Loucy (cell line): Measurements from ENCODE around the gene CCDC81.

Source experiments
- H2AFZ ChIP-seq: fragments of 200-600 bp; sonication (generic); 2 replicates; pipeline ENCODE4 v1.6.0; 2016; ENCODE audit warnings: antibody characterized with exemption, mild to moderate bottlenecking, low read length, moderate library complexity
- H3F3A ChIP-seq: fragments of 200-600 bp; 2 replicates; pipeline ENCODE4 v1.6.0; 2016; ENCODE audit warnings: antibody characterized with exemption, low read depth, mild to moderate bottlenecking
- H3K27me3 ChIP-seq: fragments of 200-600 bp; sonication (generic); 2 replicates; pipeline ENCODE4 v1.6.1; 2014; ENCODE audit warnings: low read length, mild to moderate bottlenecking; ENCODE audit not compliant: insufficient read depth, poor library complexity, severe bottlenecking
- H3K36me3 ChIP-seq: fragments of 200-600 bp; sonication (generic); 2 replicates; pipeline ENCODE4 v1.6.1; 2016; ENCODE audit warnings: low read length; ENCODE audit not compliant: insufficient read depth
- H3K4me1 ChIP-seq: fragments of 200-600 bp; sonication (generic); 2 replicates; pipeline ENCODE4 v1.5.1; 2014; ENCODE audit warnings: low read length, mild to moderate bottlenecking; ENCODE audit not compliant: insufficient read depth, poor library complexity, severe bottlenecking
- H3K4me2 ChIP-seq: fragments of 200-600 bp; sonication (generic); 2 replicates; pipeline ENCODE4 v1.6.0; 2014; ENCODE audit warnings: antibody characterized with exemption, low read length, low read depth, mild to moderate bottlenecking; ENCODE audit not compliant: poor library complexity, severe bottlenecking
- H3K4me3 ChIP-seq: fragments of 200-600 bp; sonication (generic); 2 replicates; pipeline ENCODE4 v1.5.1; 2014; ENCODE audit warnings: low read length, mild to moderate bottlenecking, mixed read lengths; ENCODE audit not compliant: poor library complexity, severe bottlenecking
- H3K79me2 ChIP-seq: fragments of 200-600 bp; sonication (generic); 2 replicates; pipeline ENCODE4 v1.6.1; 2014; ENCODE audit warnings: low read length; ENCODE audit not compliant: insufficient read depth
- H3K9ac ChIP-seq: fragments of 200-600 bp; sonication (generic); 2 replicates; pipeline ENCODE4 v1.6.0; 2014; ENCODE audit warnings: mild to moderate bottlenecking, low read depth, low read length, moderate library complexity; ENCODE audit not compliant: poor library complexity, severe bottlenecking
- H3K9me2 ChIP-seq: fragments of 200-600 bp; sonication (generic); replicated peaks from 2 replicates; pipeline ENCODE4 v1.6.1; 2016; ENCODE audit warnings: low read depth, low read length, mixed read lengths
- H3K9me3 ChIP-seq: fragments of 200-600 bp; sonication (generic); 2 replicates; pipeline ENCODE4 v1.6.1; 2014; ENCODE audit warnings: mild to moderate bottlenecking, antibody characterized with exemption, low read length, low read depth; ENCODE audit not compliant: insufficient read depth
- H4K20me1 ChIP-seq: fragments of 200-600 bp; sonication (generic); 2 replicates; pipeline ENCODE4 v1.6.0; 2014; ENCODE audit warnings: antibody characterized with exemption, low read length, mild to moderate bottlenecking; ENCODE audit not compliant: insufficient read depth, poor library complexity, severe bottlenecking
- CTCF ChIP-seq: fragments of 200-600 bp; sonication (generic); conservative IDR thresholded peaks from 2 replicates; pipeline ENCODE4 v1.5.1; 2014; ENCODE audit warnings: mild to moderate bottlenecking, antibody characterized with exemption, low read length
- EZH2phosphoT487 ChIP-seq: fragments of 200-600 bp; IDR thresholded peaks from 2 replicates; pipeline ENCODE4 v1.6.1; 2018; ENCODE audit warnings: antibody characterized with exemption, mild to moderate bottlenecking, moderate library complexity, borderline replicate concordance

The CCDC81 gene

GRCh38 chr11:86374586-86374985, at the start of gene CCDC81:
Gene CCDC81 (plus strand): TSS chr11:86374887. CDS start chr11:86375164, 277 bp downstream.
- TF ChIP-seq CTCF, result no peak
- no peak for TF ChIP-seq EZH2phosphoT487
- no peak within 1 kb of the TSS for H3K4me3 ChIP-seq

DNA sequence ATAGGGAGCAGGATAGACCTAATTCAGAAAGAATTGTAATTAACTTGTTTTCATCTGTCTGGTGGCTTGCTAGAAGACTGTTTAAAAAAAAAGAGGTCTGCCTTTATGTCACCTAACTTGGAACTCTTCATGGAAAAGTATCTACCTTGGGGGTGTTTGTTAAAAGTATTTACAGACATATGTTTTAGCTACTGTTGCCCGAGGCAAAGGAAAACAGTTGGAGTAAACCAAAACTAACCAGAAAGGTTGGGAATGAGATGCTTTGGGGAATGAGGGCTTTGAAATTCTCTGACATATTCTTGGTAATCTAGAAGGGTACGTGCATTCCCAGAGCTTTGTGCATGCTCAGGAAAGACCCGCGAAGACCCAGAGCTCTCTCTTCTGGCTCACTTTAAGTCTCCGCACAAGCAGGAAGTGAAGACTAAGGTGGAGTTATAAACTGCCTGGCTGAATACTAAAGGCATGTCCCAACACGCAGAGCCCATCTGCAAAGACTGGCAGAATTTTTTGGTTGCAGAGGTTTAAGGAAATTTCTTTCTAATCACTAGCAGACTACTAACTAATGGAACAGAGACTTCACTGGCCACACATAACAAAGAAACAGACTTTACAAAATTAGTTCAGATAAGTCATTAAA, 39.4 kb upstream of the CCDC81 start:
- Histone ChIP-seq H3K36me3 (peaks cover 28% of the 10 kb centered on the region; the same call in 1 of the 2 replicates), H3K4me2 (no peak overlapping the region), H3F3A (no peaks in the 10 kb centered on the region), H3K9me2 (no peaks in the 10 kb centered on the region), H3K4me1 (no peaks in the 10 kb centered on the region), H3K4me3 (no peak overlapping the region), H4K20me1 (no peaks in the 10 kb centered on the region), H3K27me3 (no peaks in the 10 kb centered on the region), H3K9ac (no peak overlapping the region), H3K9me3 (no peaks in the 10 kb centered on the region), H2AFZ (no peak overlapping the region), H3K79me2 (no peaks in the 10 kb centered on the region; the same call in 1 of the 2 replicates)
- TF ChIP-seq CTCF, result no peak
- no peak for TF ChIP-seq EZH2phosphoT487

More at GRCh38 chr11:86374586-86374985, at the start of gene CCDC81:
- Histone ChIP-seq H4K20me1 (no peaks in the 10 kb centered on the region), H3K4me1 (peaks cover 4% of the 10 kb centered on the region), H3K79me2 (no peaks in the 10 kb centered on the region), H2AFZ (no peak within 1 kb of the TSS), H3K9me3 (no peaks in the 10 kb centered on the region), H3K9me2 (no peaks in the 10 kb centered on the region), H3K9ac (no peak within 1 kb of the TSS), H3K27me3 (no peaks in the 10 kb centered on the region), H3K4me2 (no peak within 1 kb of the TSS), H3K36me3 (no peaks in the 10 kb centered on the region), H3F3A (no peaks in the 10 kb centered on the region)

- Histone ChIP-seq H3K9me2 (no peaks in the 10 kb centered on the region), H3K27me3 (no peaks in the 10 kb centered on the region), H3K9ac (no peak overlapping the region), H3K4me2 (no peak overlapping the region), H2AFZ (no peak overlapping the region), H3K4me3 (no peak overlapping the region), H3F3A (no peaks in the 10 kb centered on the region), H3K36me3 (peaks cover 28% of the 10 kb centered on the region; the same call in 1 of the 2 replicates), H3K4me1 (no peaks in the 10 kb centered on the region), H3K9me3 (no peaks in the 10 kb centered on the region), H3K79me2 (no peaks in the 10 kb centered on the region; the same call in 1 of the 2 replicates), H4K20me1 (no peaks in the 10 kb centered on the region)
- no peak for TF ChIP-seq EZH2phosphoT487
- no peak for TF ChIP-seq CTCF
Observed at GRCh38 chr11:86337227-86337626, 37.5 kb upstream of the CCDC81 start.
